HG03378 (cell line): ENCODE data around the gene GET3.
"Not testable (repeated sequence)": the region's sequence is repeated elsewhere in the genome, so short reads cannot be mapped to it uniquely, and the experiment has no call there.

ENCODE experiments used
- ATAC-seq: cut with Tn5 transposase; IDR thresholded peaks from one replicate; pipeline ENCODE4 v1.9.1; 2021; ENCODE audit warnings: mild to moderate bottlenecking, moderate library complexity; ENCODE audit not compliant: unreplicated experiment

The GET3 gene

GRCh38 chr19:12736995-12737834, at the start of gene GET3:
Gene GET3, plus strand, starts transcription at chr19:12737497. Its CDS starts 9 bp downstream, at chr19:12737506.
- ATAC-seq, result peak; percentile 83

- no peak for ATAC-seq
Observed at GRCh38 chr19:12689012-12689411, 48.3 kb upstream of the GET3 start.

- no peak for ATAC-seq
Observed at GRCh38 chr19:12689581-12690216, 47.6 kb upstream of the GET3 start.

- ATAC-seq, result no peak
Observed at GRCh38 chr19:12692960-12693359, 44.3 kb upstream of the GET3 start.

- no peak for ATAC-seq
Observed at GRCh38 chr19:12694641-12695040, 42.7 kb upstream of the GET3 start.

GRCh38 chr19:12695096-12695495, 42.2 kb upstream of the GET3 start:
- ATAC-seq, result no peak

- ATAC-seq, result peak; percentile 8
Observed at GRCh38 chr19:12695514-12695913, 41.8 kb upstream of the GET3 start.

- ATAC-seq, result peak; percentile 10
Observed at GRCh38 chr19:12695997-12696365, 41.3 kb upstream of the GET3 start.

- ATAC-seq, result peak; percentile 63
Observed at GRCh38 chr19:12696366-12697335, 40.6 kb upstream of the GET3 start, which contains the start of gene FBXW9. Gene FBXW9, minus strand, starts transcription at chr19:12696631. Its CDS starts 50 bp downstream, at chr19:12696581.

- not testable (repeated sequence) for ATAC-seq
Observed at GRCh38 chr19:12697425-12697824, 39.9 kb upstream of the GET3 start.

GRCh38 chr19:12698138-12698537, 39.2 kb upstream of the GET3 start:
- ATAC-seq, result no peak

GRCh38 chr19:12701596-12702282, 35.6 kb upstream of the GET3 start:
- ATAC-seq, result no peak

GRCh38 chr19:12703046-12703445, 34.3 kb upstream of the GET3 start:
- no peak for ATAC-seq

- no peak for ATAC-seq
Observed at GRCh38 chr19:12705169-12705568, 32.1 kb upstream of the GET3 start.

- ATAC-seq, result no peak
Observed at GRCh38 chr19:12705654-12706331, 31.5 kb upstream of the GET3 start.

- no peak for ATAC-seq
Observed at GRCh38 chr19:12706332-12706718, 31.0 kb upstream of the GET3 start.

- no peak for ATAC-seq
Observed at GRCh38 chr19:12708641-12709040, 28.7 kb upstream of the GET3 start.

- no peak for ATAC-seq
Observed at GRCh38 chr19:12711187-12711586, 26.1 kb upstream of the GET3 start.

GRCh38 chr19:12712077-12712476, 25.2 kb upstream of the GET3 start:
- ATAC-seq, result not testable (repeated sequence)

GRCh38 chr19:12713304-12713703, 24.0 kb upstream of the GET3 start:
- not testable (repeated sequence) for ATAC-seq
